HG02840 (cell line): Measurements from ENCODE around the gene CPAMD8.
"Not testable (repeated sequence)": the region's sequence is repeated elsewhere in the genome, so short reads cannot be mapped to it uniquely, and the experiment has no call there.

Source experiments
- ATAC-seq: cut with Tn5 transposase; IDR thresholded peaks from one replicate; pipeline ENCODE4 v1.9.1; 2021; ENCODE audit warnings: mild to moderate bottlenecking, moderate library complexity, moderate number of reproducible peaks; ENCODE audit not compliant: unreplicated experiment, low FRiP score

The CPAMD8 gene

DNA sequence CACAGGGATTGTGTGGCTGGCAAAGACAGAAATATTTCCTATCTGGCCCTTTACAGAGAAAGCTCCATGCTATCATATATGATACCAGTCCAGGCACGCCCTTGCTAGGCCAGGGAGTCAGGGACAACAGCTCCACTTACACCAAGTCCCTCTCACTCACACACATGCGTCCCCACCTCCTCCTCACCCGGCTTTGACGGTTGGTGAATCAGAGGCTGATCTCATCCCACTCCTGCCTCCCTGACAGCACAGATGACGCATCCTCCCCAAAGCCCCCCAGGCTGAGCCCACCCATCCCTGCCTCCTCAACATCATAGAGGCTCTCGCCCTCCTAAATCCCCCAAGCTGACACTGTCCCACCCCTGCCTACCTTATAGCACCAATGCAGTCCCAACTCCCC, 75.1 kb downstream of the CPAMD8 start:
- ATAC-seq: no peak

DNA sequence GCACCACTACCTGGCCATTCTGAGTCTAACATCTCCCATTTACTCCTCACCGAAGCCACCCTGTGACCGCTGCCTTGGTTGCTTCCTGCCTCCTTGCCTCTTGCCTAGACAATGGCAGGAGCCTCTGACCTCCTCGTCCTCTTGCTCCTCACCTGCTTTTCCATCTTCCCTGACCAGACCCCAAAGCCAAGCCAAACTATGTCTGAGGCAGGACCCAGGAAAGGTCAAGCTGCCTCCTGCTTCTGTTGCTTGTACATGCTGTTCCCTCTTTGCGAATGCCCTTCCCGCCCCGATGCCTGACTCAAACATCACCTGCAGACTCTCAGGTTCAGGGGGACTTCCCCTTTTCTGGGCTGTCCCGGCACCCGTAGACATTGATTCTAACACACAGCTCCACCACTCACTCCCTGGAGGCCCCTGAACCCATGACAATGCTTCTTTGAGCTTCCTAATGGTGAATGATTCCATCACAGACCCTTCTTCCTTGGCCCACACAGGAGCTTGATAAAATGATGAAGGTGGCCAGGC, 77.0 kb downstream of the CPAMD8 start:
- no peak for ATAC-seq

DNA sequence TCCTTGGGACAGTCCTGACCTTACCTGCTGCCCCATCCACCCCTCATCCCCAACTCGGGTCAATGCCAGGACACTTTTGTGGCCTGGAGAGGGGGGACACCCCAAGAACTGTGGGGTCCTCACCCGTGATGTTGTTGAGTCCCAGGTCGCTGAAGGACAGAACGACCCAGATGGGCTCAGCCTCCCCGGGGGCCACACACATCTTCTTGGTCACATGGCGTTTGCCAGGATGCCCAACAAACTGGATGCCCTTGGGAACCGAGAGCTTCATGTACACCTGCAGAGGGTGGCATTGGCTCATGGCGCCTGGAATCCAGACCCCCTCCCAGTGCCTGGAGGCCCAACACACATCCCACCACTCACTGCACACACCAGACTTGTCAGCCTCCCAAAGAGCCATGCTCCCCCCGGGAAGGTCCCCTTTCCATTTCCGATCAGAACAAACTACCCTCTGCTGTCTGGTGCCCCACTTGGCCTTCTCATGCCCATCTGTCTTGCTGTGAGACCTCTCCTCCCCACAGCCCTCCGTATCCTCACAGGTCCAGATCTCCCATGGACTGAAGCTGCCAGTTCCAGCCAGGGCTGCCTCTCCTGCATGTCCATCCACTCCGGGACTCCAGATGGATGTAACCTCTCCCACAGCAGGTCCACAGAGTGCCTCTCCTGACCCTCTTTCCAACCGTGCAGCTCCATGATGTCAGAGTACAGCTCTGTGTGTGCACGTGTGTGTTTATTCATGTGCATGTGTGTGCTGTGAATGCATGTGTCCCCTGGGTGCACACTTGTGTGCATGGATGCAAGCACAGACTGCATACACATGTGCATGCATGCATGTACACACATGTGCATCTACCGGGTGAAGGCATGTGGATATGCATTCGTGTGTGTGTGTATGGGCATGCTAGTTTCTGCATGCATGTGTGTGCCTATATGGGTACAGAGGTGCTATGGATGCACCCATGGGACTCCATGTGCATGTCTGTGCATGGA, 79.4 kb downstream of the CPAMD8 start:
- ATAC-seq: no peak

DNA sequence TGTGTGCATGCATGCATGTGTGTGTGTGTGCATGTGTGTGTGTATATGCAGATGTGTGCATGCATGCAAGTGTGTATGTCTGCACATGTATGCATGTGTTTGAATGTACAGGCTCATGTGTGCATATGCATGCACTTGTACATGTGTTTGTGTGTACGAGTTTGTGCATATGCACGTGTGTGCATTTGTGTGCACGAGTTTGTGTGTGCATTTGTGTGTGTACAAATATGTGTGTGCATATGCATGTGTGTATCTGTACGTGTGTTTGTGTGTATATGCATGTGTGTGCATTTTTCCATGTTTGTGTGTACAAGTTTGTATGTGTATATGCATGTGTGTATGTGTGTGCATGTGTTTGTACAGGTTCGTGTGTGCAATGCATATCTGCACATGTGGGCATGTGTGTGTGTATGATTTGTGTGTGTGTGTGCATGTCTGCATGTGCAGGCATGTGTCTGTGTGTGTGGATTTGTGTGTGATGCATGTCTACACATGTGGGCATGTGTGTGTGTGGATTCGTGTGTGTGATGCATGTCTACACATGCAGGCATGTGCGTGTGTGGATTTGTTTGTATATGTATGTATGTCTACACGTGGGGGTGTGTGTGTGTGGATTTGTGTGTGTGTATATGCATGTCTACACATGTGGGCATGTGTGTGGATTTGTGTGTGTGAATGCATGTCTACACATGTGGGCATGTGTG, 80.7 kb downstream of the CPAMD8 start:
- ATAC-seq: no peak

DNA sequence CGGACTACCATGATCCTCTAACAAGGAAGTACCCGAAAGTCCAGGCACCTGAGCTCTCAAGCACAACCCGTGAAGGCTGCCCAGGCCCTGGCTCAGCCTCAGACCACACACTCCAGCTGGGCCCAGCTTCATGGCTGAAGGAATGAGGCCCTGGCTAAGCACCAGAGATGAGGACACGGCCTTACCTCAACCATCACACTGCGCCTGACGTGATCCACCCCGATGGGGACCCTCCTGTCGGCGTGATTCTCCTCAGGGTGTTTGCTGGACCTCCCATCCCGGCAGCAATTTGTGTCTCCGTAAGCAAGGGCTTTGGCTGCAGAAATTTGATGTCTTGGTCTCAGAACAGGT, 81.3 kb downstream of the CPAMD8 start:
- ATAC-seq: no peak

DNA sequence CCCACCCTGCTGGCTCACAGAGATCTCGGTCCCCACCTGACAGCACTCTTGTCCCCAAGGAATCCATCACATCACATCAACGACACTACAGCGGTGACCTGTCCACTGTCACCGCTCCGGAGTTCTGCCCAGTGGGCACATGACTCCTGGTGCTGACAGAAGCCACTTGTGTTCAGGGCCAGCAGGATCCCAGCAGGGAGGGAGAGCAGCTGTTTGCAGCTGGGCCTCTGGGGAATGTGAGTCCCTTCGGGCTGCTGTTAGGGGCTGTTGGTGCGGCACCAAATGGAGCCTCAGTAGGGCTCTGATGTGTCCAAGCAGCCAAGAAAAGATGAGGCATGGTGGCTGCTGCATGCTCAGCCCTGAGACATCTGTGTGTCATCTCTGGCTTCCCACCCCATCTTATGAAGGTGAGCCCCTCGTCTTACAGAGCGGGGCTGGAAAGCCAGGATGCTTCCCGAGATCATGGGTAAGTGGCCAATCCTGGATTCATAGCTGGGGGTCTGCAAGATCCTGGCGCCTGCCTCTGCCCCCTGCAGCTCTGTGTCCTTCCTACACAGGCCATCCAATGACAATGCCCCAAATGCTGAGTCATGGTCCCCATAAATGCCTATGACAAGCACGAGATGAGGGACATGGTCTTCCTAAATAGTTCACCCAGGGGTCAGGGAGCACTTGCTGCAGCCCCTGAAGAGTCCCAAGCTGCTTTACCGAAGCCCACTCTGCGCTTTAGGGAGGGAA, 81.8 kb downstream of the CPAMD8 start:
- ATAC-seq: no peak

DNA sequence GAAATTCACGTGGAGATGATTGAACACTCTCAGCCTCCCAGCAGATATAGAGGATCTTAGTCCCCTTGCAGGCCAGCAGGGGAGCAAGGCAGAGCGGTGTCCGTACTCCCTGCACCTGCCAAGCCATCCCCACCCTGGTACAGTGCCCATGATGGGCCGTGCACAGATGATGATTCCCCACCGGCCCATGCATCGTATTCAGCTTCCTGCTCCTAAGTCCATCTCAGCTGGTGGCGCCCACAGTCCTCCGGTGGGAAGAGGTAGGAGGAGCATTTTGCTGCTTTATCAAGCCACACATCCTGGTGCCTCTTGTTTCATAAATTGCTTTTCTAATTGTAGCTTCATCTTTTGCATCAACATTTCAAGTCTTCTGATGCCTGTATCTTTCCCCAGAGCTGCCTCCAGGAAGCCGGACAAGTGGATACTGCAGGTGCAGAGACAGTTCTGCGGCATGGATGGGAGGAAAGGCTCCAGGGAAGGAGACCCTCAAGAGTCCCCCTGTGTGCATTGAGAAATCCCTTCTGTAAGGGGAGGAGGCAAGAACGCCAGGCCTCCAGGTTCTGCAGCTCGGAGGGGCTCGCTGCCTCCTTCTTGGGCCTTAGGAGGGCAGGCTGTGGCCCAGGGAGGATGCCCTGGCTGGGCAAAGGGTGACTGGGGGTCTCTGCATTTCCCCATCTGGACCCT, 82.5 kb downstream of the CPAMD8 start:
- no peak for ATAC-seq

DNA sequence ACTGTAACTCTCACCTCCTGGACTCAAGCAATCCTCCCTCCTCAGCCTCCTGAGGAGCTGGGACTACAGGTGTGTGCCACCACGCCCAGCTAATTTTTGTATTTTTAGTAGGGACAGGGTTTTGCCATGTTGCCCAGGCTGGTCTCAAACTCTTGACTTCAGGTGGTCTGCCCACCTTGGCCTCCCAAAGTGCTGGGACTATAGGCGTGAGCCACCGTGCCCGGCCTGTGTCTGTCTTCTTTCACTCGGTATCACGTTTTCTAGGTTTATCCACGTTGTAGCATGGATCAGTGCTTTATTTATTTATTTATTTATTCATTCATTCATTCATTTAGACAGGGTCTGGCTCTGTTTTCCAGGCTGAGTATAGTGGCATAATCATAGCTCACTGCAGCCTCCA, 83.5 kb downstream of the CPAMD8 start:
- not testable (repeated sequence) for ATAC-seq

DNA sequence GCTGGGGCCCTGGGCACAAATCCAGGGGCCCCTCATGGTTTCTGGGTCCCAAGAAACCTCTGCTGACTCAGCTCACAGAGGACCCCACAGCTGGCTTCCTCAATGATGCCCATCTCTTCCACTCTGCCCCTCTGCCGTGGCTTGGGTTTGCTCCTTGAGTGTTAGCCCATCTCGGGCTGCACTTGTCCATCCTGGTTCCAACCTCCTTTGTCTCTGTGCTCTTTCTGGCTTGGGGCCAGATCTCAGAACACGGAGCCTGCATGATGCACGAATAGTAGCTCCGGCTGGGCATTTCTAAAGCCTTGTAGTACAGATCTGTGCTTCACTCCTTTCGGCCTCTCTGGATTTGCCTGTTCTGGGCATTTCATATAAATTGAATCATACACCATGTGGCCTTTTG, 84.0 kb downstream of the CPAMD8 start:
- no peak for ATAC-seq

DNA sequence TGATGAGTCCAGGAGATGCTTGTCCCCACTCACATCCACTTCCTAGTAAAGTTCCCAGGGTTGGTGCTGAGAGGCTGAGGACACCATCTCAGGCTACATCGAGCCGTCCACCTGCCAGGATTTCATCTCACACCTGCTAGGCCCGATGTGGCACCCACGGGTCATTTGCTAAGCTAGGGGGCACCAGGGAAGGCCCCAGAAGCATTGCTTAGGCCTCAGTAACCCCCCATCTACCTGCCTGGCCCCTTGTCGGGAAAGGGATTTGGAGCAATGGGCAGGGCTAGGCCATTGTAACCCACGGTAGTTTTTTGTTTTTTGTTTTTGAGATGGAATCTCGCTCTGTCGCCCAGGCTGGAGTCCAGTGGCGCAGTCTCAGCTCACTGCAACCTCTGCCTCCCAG, 86.0 kb downstream of the CPAMD8 start:
- ATAC-seq: no peak

DNA sequence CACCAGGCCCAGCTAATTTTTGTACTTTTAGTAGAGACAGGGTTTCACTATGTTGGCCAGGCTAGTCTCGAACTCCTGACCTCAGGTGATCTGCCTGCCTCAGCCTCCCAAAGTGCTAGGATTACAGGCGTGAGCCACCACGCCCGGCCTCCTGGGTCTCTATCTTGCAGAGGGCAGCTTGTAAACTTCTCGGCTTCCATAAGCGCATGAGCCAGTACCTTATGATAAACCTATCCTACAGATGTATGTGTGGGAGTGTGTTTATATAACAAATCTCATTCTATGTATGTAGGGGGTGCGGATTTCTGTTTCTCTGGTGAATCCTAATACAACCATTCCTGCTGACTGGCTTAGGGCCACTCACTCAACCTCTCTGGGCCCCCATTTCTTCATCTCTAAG, 86.5 kb downstream of the CPAMD8 start:
- not testable (repeated sequence) for ATAC-seq

DNA sequence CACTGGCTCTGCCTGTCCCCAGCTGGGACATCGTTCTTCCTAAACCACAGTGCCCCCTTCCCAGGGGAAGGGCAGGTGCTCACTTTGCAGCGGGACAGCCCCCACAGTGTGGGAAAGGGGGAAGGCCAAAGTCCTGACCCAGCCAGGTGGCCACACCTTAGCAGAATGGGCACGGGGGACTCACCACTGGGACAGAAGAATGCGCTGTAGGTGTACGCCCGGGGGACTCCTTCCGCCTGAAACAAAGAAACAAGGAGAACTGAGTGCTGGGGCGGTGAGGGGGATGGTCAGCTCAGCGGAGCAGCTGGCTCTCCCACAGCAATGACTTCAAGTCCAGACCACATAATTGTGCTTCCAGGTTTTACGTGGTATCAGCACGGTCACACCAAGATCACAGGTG, 88.4 kb downstream of the CPAMD8 start:
- no peak for ATAC-seq

DNA sequence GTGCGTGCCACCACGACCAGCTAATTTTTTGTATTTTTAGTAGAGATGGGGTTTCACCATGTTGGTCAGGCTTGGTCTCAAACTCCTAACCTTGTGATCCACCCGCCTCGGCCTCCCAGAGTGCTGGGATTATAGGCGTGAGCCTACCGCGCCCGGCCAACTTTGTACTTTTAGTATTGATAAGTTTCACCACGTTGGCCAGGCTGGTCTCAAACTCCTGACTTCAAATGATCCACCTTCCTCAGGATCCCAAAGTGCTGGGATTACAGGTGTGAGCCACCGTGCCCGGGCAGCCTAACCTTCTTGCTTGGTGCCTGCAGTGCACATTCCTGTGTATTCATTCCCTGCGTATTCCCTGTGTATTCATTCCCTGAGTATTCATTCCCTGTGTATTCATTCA, 88.8 kb downstream of the CPAMD8 start:
- not testable (repeated sequence) for ATAC-seq

DNA sequence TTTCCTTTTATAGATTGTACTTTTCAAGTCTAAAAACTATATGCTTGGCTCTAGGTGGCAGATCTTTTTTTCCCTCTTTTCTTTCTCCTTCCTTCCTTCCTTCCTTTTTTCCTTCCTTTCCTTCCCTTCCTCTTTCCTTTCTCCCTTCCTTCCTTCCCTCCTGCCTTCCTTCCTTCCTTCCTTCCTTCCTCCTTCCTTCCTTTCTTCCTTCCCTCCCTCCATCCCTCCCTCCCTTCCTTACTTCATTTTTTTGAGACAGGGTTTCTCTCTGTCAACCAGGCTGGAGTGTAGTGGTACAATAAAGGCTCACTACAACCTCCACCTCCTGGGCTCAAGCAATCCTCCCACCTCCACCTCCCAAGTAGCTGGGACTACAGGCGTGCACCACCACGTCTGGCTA, 89.7 kb downstream of the CPAMD8 start:
- no peak for ATAC-seq

DNA sequence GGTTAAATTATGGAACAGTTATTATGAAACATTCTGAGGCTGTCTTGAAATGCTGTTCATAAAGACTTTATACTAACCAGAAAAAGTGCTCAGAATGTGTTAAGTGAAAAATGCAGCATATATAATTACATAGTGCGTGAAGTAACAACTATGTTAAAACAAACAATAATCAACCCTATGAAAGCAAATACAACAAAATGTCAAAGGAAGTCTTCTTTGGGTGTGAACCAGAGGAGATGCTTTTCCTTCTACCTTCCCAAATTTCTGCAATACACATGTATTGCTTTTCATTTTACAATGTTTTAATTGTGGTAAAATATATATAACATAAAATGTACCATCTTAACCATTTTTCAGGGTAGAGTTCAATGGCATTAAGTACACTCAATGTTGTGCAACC, 92.1 kb downstream of the CPAMD8 start:
- ATAC-seq: no peak

DNA sequence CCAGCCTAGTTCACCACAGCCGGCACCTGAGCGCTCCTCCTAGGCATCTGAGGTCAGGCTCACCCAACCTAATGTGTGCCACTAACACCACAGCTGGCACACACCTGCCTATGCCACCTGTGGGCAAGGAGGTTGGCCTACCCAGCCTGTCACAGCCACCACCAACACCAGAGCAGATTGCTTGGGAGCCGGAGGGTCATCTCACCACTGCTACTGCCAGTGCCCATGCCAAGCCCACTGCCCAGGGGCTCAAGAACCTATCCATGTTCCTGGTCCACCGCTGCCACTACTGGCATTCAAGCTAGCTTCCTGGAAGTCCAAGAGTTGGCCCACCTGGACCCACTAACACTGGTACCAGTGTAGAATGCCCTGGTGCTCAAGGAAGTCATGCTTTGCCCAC, 95.3 kb downstream of the CPAMD8 start:
- no peak for ATAC-seq

DNA sequence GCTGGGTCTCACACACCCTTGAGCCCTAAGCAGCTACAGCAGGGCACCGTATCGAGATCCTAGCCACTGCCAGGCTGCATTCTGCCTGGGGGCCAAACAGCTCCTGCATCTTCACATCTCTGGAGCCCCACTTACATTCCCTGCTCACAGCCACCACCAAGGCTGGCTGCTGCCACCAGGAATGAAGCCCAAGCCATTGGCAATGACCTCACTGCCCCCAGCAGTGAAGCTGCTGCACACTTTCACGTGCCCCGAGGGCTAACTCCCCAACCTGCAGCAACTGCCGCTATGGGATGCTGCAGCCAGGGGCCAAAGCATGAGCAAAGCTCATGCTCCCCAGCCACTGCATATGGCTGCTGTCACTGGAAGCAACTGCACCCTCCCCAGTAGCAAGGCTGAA, 95.9 kb downstream of the CPAMD8 start:
- ATAC-seq: no peak

DNA sequence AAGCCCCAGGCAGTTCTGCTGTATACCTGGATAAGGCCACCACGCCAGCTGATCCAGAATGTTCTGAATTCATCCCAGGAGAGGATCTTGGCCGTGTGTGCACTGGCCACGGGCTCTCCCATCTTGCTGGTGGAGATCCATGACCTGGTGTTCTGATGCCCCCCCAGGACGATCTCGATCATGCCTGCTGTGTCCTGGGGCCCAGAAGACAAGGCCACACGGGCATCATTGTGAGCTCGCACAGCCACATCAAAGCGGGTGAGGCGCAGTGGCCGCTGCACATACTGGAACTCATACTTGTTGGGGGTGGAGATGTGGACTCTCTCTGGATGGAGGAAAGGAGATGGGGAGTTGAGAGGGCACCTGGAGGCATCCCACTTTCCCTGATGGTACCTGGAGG, 97.7 kb downstream of the CPAMD8 start:
- no peak for ATAC-seq

DNA sequence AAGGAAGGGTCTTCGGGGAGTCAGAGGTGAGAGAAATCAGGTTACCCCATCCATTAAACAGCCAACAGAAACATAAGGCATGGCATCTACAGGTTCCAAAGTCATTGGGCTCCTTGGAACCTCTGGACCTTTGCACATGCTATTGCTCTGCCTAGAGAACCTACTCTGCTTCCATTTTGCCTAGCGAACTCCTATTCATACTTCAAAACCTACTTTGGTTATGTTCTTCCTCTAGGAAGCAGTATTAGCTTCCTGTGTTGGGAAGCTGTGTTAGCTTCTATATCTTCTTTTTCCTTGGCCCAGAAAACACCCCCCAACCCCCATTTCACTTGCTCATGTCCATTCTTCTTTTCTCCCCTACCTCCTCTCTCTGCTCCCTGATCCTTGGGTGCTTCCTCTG, 98.3 kb downstream of the CPAMD8 start:
- ATAC-seq: no peak

DNA sequence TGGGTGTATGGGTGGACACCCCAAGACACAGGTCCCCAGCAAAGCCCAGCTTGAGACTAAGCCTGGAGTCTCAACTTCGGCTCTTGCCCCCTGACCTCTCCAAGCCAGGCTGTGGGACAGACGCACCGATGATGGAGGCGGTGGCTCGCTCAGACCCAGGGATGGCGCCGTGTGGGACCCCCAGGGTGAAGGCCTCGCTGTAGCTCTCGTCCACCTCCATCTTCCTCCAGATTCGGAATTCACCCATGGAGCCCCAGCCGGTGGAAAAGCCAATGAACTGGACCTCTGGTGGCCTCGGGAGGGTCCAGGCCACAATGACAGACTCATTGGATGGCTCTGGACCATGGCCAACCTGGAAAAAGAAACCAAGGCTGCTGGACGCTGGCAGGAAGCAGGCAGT, 98.7 kb downstream of the CPAMD8 start:
- ATAC-seq: no peak
